B cell (primary cell): ENCODE measurements around the gene HTRA1. TPM values are rescaled to one million over a fixed set of nuclear protein-coding genes. Genes with fewer than 3 reads are reported as not detected.

ENCODE experiments used
- ATAC-seq: fragments of 200-7000 bp; cut with Tn5 transposase; one replicate; pipeline ENCODE4 v1.10.0; 2021; ENCODE audit warnings: low read depth, mild to moderate bottlenecking, moderate number of reproducible peaks, moderate library complexity
- CTCF ChIA-PET: fragments of 350-600 bp; sonication (Branson Sonifier 250); formaldehyde crosslinking; loops from one replicate; lab custom pipeline; 2021; ENCODE audit warnings: antibody characterized with exemption, inconsistent platforms; lab: Charles Lee
- POLR2A ChIA-PET: fragments of 350-600 bp; sonication (Branson Sonifier 250); formaldehyde crosslinking; loops from one replicate; lab custom pipeline; 2021; ENCODE audit warnings: antibody characterized with exemption; lab: Charles Lee
- DNase-seq: peaks from one replicate; pipeline ENCODE4 v3.0.0; 2013
- H2AFZ ChIP-seq: 2 replicates; pipeline ENCODE4 v1.6.1; 2012; ENCODE audit warnings: mild to moderate bottlenecking, low read depth, low read length; ENCODE audit not compliant: insufficient read depth, poor library complexity, severe bottlenecking
- H3K27ac ChIP-seq, 2 donors: 1 replicate in 1 of 2; 2 replicates in 1 of 2; pipeline ENCODE4 v1.5.1; 2012 to 2013; ENCODE audit warnings: low read length in 2 of 2, mild to moderate bottlenecking in 2 of 2, moderate library complexity in 1 of 2
- H3K27me3 ChIP-seq, 4 experiments: fragments of 200-600 bp in 1 of 4; sonication (generic) in 1 of 4; replicated peaks in 1 of 4; 1 replicate in 2 of 4; 2 replicates in 2 of 4; pipeline versions ENCODE4 v1.6.1 to v1.7.0; 2013 to 2016; ENCODE audit warnings: low read length in 3 of 4, mild to moderate bottlenecking in 2 of 4, mixed read lengths in 1 of 4, moderate library complexity in 1 of 4; ENCODE audit not compliant: insufficient read depth in 4 of 4, control insufficient read depth in 3 of 4; ENCODE audit errors: control extremely low read depth in 1 of 4
- H3K36me3 ChIP-seq, 2 experiments: replicated peaks in 1 of 2; 1 replicate in 1 of 2; 2 replicates in 1 of 2; pipeline versions ENCODE4 v1.6.1 to v1.7.1; 2013; ENCODE audit warnings: low read length in 1 of 2; ENCODE audit not compliant: insufficient read depth in 2 of 2, control insufficient read depth in 1 of 2; ENCODE audit errors: control extremely low read depth in 1 of 2, extremely low read depth in 1 of 2
- H3K4me1 ChIP-seq, 2 donors: fragments of 200-600 bp in 1 of 2; sonication (generic) in 1 of 2; 1 replicate in 1 of 2; 2 replicates in 1 of 2; pipeline versions ENCODE4 v1.5.1 to v1.6.1; 2013 to 2017; ENCODE audit warnings: low read length in 2 of 2; ENCODE audit not compliant: control insufficient read depth in 2 of 2, insufficient read depth in 2 of 2
- H3K4me2 ChIP-seq: replicated peaks from 2 replicates; pipeline ENCODE3; 2012; ENCODE audit warnings: mild to moderate bottlenecking, low read depth, low read length; ENCODE audit not compliant: poor library complexity, severe bottlenecking
- H3K4me3 ChIP-seq, 5 experiments: fragments of 200-600 bp in 1 of 5; sonication (generic) in 1 of 5; 1 replicate in 3 of 5; 2 replicates in 2 of 5; pipeline versions ENCODE4 v1.5.1 to v1.7.0; 2011 to 2016; ENCODE audit warnings: low read length in 4 of 5, mild to moderate bottlenecking in 4 of 5, low read depth in 2 of 5, control low read depth in 1 of 5, moderate library complexity in 1 of 5; ENCODE audit not compliant: insufficient read depth in 1 of 5; ENCODE audit errors: control extremely low read depth in 1 of 5, extremely low read depth in 1 of 5
- H3K79me2 ChIP-seq: fragments of 200-600 bp; sonication (generic); one replicate; pipeline ENCODE4 v1.6.0; 2016; ENCODE audit warnings: low read length; ENCODE audit not compliant: control insufficient read depth, insufficient read depth
- H3K9ac ChIP-seq: fragments of 200-600 bp; sonication (generic); 2 replicates; pipeline ENCODE4 v1.6.1; 2017; ENCODE audit warnings: mild to moderate bottlenecking, low read length, moderate library complexity
- H3K9me3 ChIP-seq, 3 donors: one replicate each; pipeline versions ENCODE4 v1.6.1 to v1.7.1; 2013; ENCODE audit warnings: low read length in 2 of 3; ENCODE audit not compliant: control insufficient read depth in 2 of 3, insufficient read depth in 1 of 3; ENCODE audit errors: control extremely low read depth in 1 of 3
- H4K20me1 ChIP-seq: 2 replicates; pipeline ENCODE4 v1.6.0; 2012; ENCODE audit warnings: mild to moderate bottlenecking, low read length; ENCODE audit not compliant: insufficient read depth, control insufficient read depth, poor library complexity, severe bottlenecking
- H3K27ac Mint-ChIP-seq: one replicate; pipeline ENCODE4 v1.8.0; 2021; ENCODE audit warnings: mixed read lengths
- H3K27me3 Mint-ChIP-seq: one replicate; pipeline ENCODE4 v1.8.0; 2021; ENCODE audit warnings: mixed read lengths
- H3K4me1 Mint-ChIP-seq: one replicate; pipeline ENCODE4 v1.8.0; 2021; ENCODE audit warnings: mixed read lengths
- H3K4me3 Mint-ChIP-seq: one replicate; pipeline ENCODE4 v1.8.0; 2021; ENCODE audit warnings: mixed read lengths
- H3K9me3 Mint-ChIP-seq: one replicate; pipeline ENCODE4 v1.8.0; 2022; ENCODE audit warnings: mixed read lengths; ENCODE audit not compliant: insufficient read depth
- EZH2 ChIP-seq: IDR thresholded peaks from 2 replicates; pipeline ENCODE4 v1.6.1; 2012; ENCODE audit warnings: borderline replicate concordance, low read depth, mild to moderate bottlenecking, moderate library complexity, low read length; ENCODE audit not compliant: insufficient read depth, poor library complexity, severe bottlenecking
- WGBS: methylation state at CpG from one replicate; pipeline ENCODE4 v1.1.5; 2013; ENCODE audit warnings: missing lambda C conversion rate; ENCODE audit not compliant: insufficient coverage; 5-methylcytosine and 5-hydroxymethylcytosine counted together
- intact Hi-C: fragments of 100-400 bp; cut with micrococcal nuclease; formaldehyde crosslinking; loops from one replicate; pipeline ENCODE4 v1.10.0; 2022
- polyA plus RNA-seq: library from polyadenylated mRNA; depleted of rRNA; stranded (reverse); fragments of >200 nt; gene quantifications from 2 replicates; pipeline ENCODE4 v1.2.3, GENCODE V29; 2012
- total RNA-seq, 2 donors: library from RNA; stranded (reverse); fragments of 120-200 nt in 1 of 2; gene quantifications; 1 replicate in 1 of 2; 2 replicates in 1 of 2; pipeline versions ENCODE4 v1.2.3 to v1.2.4, GENCODE V29; 2013 to 2022
- TF ChIP-seq, protein P1 (sequence below): fragments of 200-600 bp; IDR thresholded peaks from one replicate; pipeline ENCODE4 v1.8.0; 2022; ENCODE audit warnings: antibody characterized with exemption, mild to moderate bottlenecking

Gene HTRA1
- total and polyA plus RNA-seq, 2 donors (not counting 1 experiment from before 2014, with no cell fraction given): not detected

GRCh38 chr10:122525788-122526187, 64.4 kb downstream of the HTRA1 start:
- Mint-ChIP-seq H3K9me3 (no peaks in the 10 kb centered on the region), H3K27ac (no peak overlapping the region), H3K4me1 (no peaks in the 10 kb centered on the region), H3K4me3 (no peak overlapping the region), H3K27me3 (peaks cover 22% of the 10 kb centered on the region)
- no peak for TF ChIP-seq EZH2
- TF ChIP-seq, protein P1, sequence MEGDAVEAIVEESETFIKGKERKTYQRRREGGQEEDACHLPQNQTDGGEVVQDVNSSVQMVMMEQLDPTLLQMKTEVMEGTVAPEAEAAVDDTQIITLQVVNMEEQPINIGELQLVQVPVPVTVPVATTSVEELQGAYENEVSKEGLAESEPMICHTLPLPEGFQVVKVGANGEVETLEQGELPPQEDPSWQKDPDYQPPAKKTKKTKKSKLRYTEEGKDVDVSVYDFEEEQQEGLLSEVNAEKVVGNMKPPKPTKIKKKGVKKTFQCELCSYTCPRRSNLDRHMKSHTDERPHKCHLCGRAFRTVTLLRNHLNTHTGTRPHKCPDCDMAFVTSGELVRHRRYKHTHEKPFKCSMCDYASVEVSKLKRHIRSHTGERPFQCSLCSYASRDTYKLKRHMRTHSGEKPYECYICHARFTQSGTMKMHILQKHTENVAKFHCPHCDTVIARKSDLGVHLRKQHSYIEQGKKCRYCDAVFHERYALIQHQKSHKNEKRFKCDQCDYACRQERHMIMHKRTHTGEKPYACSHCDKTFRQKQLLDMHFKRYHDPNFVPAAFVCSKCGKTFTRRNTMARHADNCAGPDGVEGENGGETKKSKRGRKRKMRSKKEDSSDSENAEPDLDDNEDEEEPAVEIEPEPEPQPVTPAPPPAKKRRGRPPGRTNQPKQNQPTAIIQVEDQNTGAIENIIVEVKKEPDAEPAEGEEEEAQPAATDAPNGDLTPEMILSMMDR: no peak
- intact Hi-C loops: no loop called here
- peaks cover 0 to 3% (median 0%) of the 10 kb centered on the region in 3 donors for H3K9me3 ChIP-seq
- CTCF ChIA-PET: no interaction called here
- H3K4me3 ChIP-seq: no peak overlapping the region
- no peak overlapping the region for H3K27ac ChIP-seq
- no peaks in the 10 kb centered on the region for H3K79me2 ChIP-seq
- H3K4me1 ChIP-seq: no peaks in the 10 kb centered on the region
- peaks cover 0 to 2% (median 0%) of the 10 kb centered on the region in 4 experiments for H3K27me3 ChIP-seq
- 14% methylated on average over 6 of the region's 6 CpGs for WGBS
- DNase-seq (no peak), ATAC-seq (no peak)
- H3K9ac ChIP-seq: no peak overlapping the region
- no peaks in the 10 kb centered on the region for H3K36me3 ChIP-seq
- no peak overlapping the region for H2AFZ ChIP-seq
- no peak overlapping the region for H3K4me2 ChIP-seq
- no peaks in the 10 kb centered on the region for H4K20me1 ChIP-seq
- POLR2A ChIA-PET: no interaction called here

GRCh38 chr10:122526892-122527291, 65.5 kb downstream of the HTRA1 start:
- Histone ChIP-seq H4K20me1 (no peaks in the 10 kb centered on the region), H3K4me1 (no peaks in the 10 kb centered on the region), H3K27ac (no peak overlapping the region), H2AFZ (no peak overlapping the region), H3K9ac (no peak overlapping the region), H3K36me3 (no peaks in the 10 kb centered on the region), H3K4me3 (no peak overlapping the region), H3K9me3 (peaks cover 0 to 3% (median 0%) of the 10 kb centered on the region in 3 donors), H3K79me2 (no peaks in the 10 kb centered on the region), H3K27me3 (peaks cover 0 to 2% (median 0%) of the 10 kb centered on the region in 4 experiments), H3K4me2 (no peak overlapping the region)
- no peak overlapping the region for H3K4me3 Mint-ChIP-seq
- DNase-seq (no peak), ATAC-seq (no peak)
- intact Hi-C loops: no loop called here
- peaks cover 29% of the 10 kb centered on the region for H3K27me3 Mint-ChIP-seq
- no peaks in the 10 kb centered on the region for H3K4me1 Mint-ChIP-seq
- 46% methylated on average over 3 of the region's 5 CpGs for WGBS
- TF ChIP-seq, protein P1: no peak
- TF ChIP-seq EZH2: no peak
- CTCF ChIA-PET: no interaction called here
- no peaks in the 10 kb centered on the region for H3K9me3 Mint-ChIP-seq
- no peak overlapping the region for H3K27ac Mint-ChIP-seq
- POLR2A ChIA-PET: no interaction called here
